ENCODE measurements around the gene PNMA8A. TPM values are rescaled to one million over a fixed set of nuclear protein-coding genes. Genes with fewer than 3 reads are reported as not detected.
"Not testable (repeated sequence)": the region's sequence is repeated elsewhere in the genome, so short reads cannot be mapped to it uniquely, and the experiment has no call there.

PNMA8A gene
- total RNA-seq, 1 experiment from 2014 or later: 40.1 TPM

DNA sequence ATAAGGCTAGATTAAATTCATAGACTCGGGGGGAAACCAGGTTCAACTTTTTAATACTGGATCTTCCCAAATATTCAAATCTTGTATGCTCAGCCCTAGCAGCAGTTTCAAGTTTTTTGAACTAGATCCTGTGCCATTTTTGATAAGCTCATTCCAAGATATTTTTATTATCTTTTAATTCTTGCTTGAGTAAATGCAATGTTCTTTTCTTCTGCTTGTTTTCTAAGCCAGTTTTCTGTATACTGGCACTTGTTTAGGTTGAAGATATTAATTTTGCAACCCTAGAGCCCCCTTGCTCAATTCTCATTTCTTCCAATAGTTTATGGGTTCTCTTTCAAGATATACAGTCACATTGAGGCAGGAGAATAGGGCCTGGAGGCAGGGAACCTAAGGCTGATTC is 29.5 kb downstream of the PNMA8A start:
- DNase-seq: no peak
- H3K9me3 ChIP-seq (replicated peaks): no peaks in the 10 kb centered on the region
- H3K4me1 ChIP-seq: peaks cover 4% of the 10 kb centered on the region
- H3K36me3 ChIP-seq: no peaks in the 10 kb centered on the region
- H3K4me3 ChIP-seq: no peak overlapping the region
- H3K27ac ChIP-seq: no peak overlapping the region
- no peaks in the 10 kb centered on the region for H3K27me3 ChIP-seq

DNA sequence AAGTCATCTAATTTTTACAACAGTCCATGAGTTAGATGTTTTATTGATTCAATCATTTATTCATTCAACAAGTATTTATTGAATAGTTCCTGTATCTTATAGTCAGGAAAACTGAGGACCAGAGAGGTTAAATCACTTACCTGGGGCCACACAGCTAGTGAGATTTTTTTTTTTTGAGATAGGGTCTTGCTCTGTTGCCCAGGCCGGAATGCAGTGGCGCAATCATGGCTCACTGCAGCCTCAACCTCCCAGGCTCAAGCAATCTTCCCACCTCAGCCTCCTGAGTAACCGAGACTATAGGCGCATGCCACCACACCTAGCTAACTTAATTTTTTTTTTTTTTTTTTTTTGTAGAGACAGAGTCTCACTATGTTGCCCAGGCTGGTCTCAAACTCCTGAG is 35.7 kb downstream of the PNMA8A start:
- not testable (repeated sequence) for H3K36me3 ChIP-seq, DNase-seq

DNA sequence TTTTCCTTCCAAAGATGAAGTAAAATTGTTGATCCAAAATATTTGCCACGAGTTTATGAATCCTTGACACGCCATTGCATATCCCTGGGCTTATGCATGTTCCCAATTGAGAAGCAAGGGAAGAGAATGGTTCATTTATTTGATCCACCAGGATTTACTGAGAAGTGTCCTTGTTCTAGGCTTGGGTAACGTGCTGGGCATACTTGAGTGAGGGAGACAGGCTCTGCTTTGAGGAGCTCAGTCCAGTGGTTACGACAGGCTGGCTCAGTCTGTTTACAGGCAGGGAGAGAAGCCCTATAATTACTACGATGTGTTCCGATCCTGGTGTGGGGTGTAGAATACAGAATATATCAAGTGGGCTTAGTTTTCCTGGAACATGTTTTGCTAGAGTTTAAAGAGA is 36.4 kb downstream of the PNMA8A start:
- H3K27ac ChIP-seq: no peak overlapping the region
- H3K4me1 ChIP-seq: peaks cover 5% of the 10 kb centered on the region; the same call in 1 of the 2 replicates
- no peaks in the 10 kb centered on the region for H3K36me3 ChIP-seq
- H3K27me3 ChIP-seq: peaks cover 5% of the 10 kb centered on the region; the same call in 1 of the 2 replicates
- no peaks in the 10 kb centered on the region for H3K9me3 ChIP-seq (replicated peaks)
- DNase-seq: peak in 1 of 2 experiments; percentile 33
- no peak overlapping the region for H3K4me3 ChIP-seq

More for the DNA sequence above, 35.7 kb downstream of the PNMA8A start:
- not testable (repeated sequence) for H3K27me3 ChIP-seq; H3K9me3 ChIP-seq (replicated peaks); H3K27ac ChIP-seq; H3K4me3 ChIP-seq; H3K4me1 ChIP-seq

- H3K36me3 ChIP-seq; H3K4me1 ChIP-seq; H3K27ac ChIP-seq; DNase-seq; H3K27me3 ChIP-seq; H3K4me3 ChIP-seq; H3K9me3 ChIP-seq (replicated peaks): not testable (repeated sequence)
Observed at GRCh38 chr19:46433470-46433869, 37.9 kb downstream of the PNMA8A start.

GRCh38 chr19:46431824-46432223 is 39.5 kb downstream of the PNMA8A start:
- Histone ChIP-seq H3K27ac (no peak overlapping the region), H3K27me3 (peaks cover 5% of the 10 kb centered on the region; the same call in 1 of the 2 replicates), H3K9me3 (replicated peaks) (no peaks in the 10 kb centered on the region), H3K4me1 (peaks cover 5% of the 10 kb centered on the region; the same call in 1 of the 2 replicates), H3K4me3 (no peak overlapping the region), H3K36me3 (no peaks in the 10 kb centered on the region)
- DNase-seq: peak; percentile 83 to 89

- Histone ChIP-seq H3K27ac (no peak overlapping the region), H3K36me3 (no peaks in the 10 kb centered on the region), H3K4me3 (no peak overlapping the region), H3K4me1 (peaks cover 4% of the 10 kb centered on the region; the same call in 1 of the 2 replicates), H3K9me3 (replicated peaks) (no peaks in the 10 kb centered on the region), H3K27me3 (peaks cover 3% of the 10 kb centered on the region; the same call in 1 of the 2 replicates)
- DNase-seq: no peak
Observed at GRCh38 chr19:46429999-46430398, 41.4 kb downstream of the PNMA8A start.

- Histone ChIP-seq H3K27ac (no peak within 1 kb of the TSS), H3K36me3 (no peaks in the 10 kb centered on the region), H3K27me3 (no peaks in the 10 kb centered on the region), H3K4me1 (peaks cover 3% of the 10 kb centered on the region; the same call in 1 of the 2 replicates), H3K4me3 (no peak within 1 kb of the TSS), H3K9me3 (replicated peaks) (no peaks in the 10 kb centered on the region)
- DNase-seq: peak; percentile 36 to 41
Observed at GRCh38 chr19:46428239-46429135, 42.9 kb downstream of the PNMA8A start, which contains the start of gene PNMA8C. Gene PNMA8C, minus strand, starts transcription at chr19:46428936. Its CDS starts 577 bp downstream, at chr19:46428359.

- peaks cover 3% of the 10 kb centered on the region; the same call in 1 of the 2 replicates for H3K4me1 ChIP-seq
- H3K27me3 ChIP-seq: no peaks in the 10 kb centered on the region
- no peak overlapping the region for H3K4me3 ChIP-seq
- H3K9me3 ChIP-seq (replicated peaks): no peaks in the 10 kb centered on the region
- H3K27ac ChIP-seq: no peak overlapping the region
- no peaks in the 10 kb centered on the region for H3K36me3 ChIP-seq
- DNase-seq: no peak
Observed at GRCh38 chr19:46427518-46428045, 43.8 kb downstream of the PNMA8A start.

- H3K36me3 ChIP-seq: no peaks in the 10 kb centered on the region
- DNase-seq: no peak
- H3K27ac ChIP-seq: no peak overlapping the region
- H3K9me3 ChIP-seq (replicated peaks): no peaks in the 10 kb centered on the region
- no peak overlapping the region for H3K4me3 ChIP-seq
- H3K4me1 ChIP-seq: peaks cover under 1% of the 10 kb centered on the region; the same call in 1 of the 2 replicates
- no peaks in the 10 kb centered on the region for H3K27me3 ChIP-seq
Observed at GRCh38 chr19:46426506-46427162, 44.7 kb downstream of the PNMA8A start.

DNA sequence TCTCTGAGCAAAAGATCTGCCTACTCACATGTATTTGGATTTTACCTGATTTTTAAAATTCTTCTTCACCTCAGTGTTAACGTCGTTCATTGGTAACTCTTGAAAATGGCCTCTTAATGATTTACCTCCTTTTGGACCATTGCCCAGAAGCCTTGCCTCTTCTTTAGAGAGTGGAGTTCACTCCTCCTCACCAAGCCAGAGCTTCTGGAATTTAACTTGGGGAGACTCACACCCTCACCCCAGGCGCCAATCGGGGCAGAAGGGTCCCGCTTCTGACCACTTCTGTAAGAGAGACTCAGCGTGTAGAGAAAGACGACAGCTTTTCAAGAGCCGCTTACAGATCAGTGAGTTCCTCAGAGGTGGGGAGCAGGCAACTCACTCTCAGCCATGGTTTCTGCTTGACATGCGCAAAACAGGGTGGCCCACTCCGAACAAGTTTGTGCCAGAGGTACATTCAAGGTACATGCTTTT is 45.3 kb downstream of the PNMA8A start:
- no peaks in the 10 kb centered on the region for H3K36me3 ChIP-seq
- 0 out of 2 replicates have a peak, but pooled peaks cover 3% of the 10 kb centered on the region for H3K27me3 ChIP-seq
- DNase-seq: no peak
- no peaks in the 10 kb centered on the region for H3K4me1 ChIP-seq
- no peak overlapping the region for H3K4me3 ChIP-seq
- no peak overlapping the region for H3K27ac ChIP-seq
- H3K9me3 ChIP-seq (replicated peaks): no peaks in the 10 kb centered on the region

DNA sequence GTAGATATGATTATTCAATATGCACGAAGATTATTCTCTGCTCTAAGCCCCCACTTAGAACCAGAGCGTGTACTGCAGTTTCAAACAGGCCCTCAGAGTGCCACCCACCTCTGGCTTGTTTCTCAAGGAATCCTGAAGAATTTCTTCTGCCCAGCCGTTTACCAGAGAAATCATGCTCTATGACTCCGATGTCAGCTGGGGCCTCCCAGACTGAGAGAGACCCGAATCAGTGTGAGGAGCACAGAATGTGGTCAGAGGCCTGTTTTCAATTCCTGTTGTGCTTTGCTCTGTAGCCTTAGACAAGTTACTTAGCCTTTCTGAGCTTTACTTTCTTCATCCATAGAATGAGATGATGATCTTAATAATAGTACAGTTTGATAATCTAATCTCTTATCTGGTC is 48.2 kb downstream of the PNMA8A start:
- no peaks in the 10 kb centered on the region for H3K9me3 ChIP-seq (replicated peaks)
- H3K27ac ChIP-seq: no peak overlapping the region
- H3K27me3 ChIP-seq: 0 out of 2 replicates have a peak, but pooled peaks cover 3% of the 10 kb centered on the region
- H3K4me3 ChIP-seq: no peak overlapping the region
- no peaks in the 10 kb centered on the region for H3K36me3 ChIP-seq
- H3K4me1 ChIP-seq: no peaks in the 10 kb centered on the region
- DNase-seq: no peak

- Histone ChIP-seq H3K9me3 (replicated peaks) (no peaks in the 10 kb centered on the region), H3K4me1 (no peaks in the 10 kb centered on the region), H3K27ac (no peak overlapping the region), H3K4me3 (no peak overlapping the region), H3K36me3 (no peaks in the 10 kb centered on the region), H3K27me3 (0 out of 2 replicates have a peak, but pooled peaks cover 3% of the 10 kb centered on the region)
- DNase-seq: no peak
Observed at GRCh38 chr19:46422344-46422743, 49.0 kb downstream of the PNMA8A start.

DNA sequence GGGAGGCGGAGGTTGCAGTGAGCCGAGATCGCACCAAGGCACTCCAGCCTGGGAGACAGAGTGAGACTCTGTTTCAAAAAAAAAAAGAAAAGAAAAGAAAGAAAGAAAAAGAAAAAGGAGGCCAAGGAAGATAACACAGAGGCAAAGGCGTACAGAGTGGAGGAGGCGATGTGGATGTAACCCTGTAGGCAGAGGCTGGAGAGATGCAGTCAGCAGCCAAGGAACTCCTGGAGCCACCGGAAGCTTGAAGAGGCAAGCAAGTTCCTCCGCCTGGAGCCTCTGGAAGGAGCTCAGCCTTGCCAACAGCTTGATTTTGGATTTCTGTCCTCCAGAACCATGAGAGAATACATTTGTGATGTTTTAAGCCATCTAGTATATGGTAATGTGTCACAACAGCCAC is 51.3 kb downstream of the PNMA8A start:
- DNase-seq: no peak
- Histone ChIP-seq H3K4me1 (0 out of 2 replicates have a peak, but pooled peaks cover 5% of the 10 kb centered on the region), H3K36me3 (no peaks in the 10 kb centered on the region), H3K27me3 (0 out of 2 replicates have a peak, but pooled peaks cover 3% of the 10 kb centered on the region), H3K4me3 (no peak overlapping the region), H3K27ac (no peak overlapping the region), H3K9me3 (replicated peaks) (no peaks in the 10 kb centered on the region)
